MG63 (cell line): Measurements from ENCODE around the gene ZDHHC14. TPM values are rescaled to one million over a fixed set of nuclear protein-coding genes. Genes with fewer than 3 reads are reported as not detected.
"Not testable (repeated sequence)": the region's sequence is repeated elsewhere in the genome, so short reads cannot be mapped to it uniquely, and the experiment has no call there.

Experiments used
- DNase-seq: peaks from one replicate; pipeline ENCODE4 v3.0.0-alpha.2; 2020
- H3K27me3 ChIP-seq: fragments of 250-450 bp; sonication (Bioruptor Pico); 2 replicates; pipeline ENCODE4 v1.5.1; 2020; ENCODE audit warnings: mild to moderate bottlenecking, moderate library complexity
- H3K36me3 ChIP-seq: fragments of 250-450 bp; sonication (Bioruptor Pico); 2 replicates; pipeline ENCODE4 v1.5.1; 2020; ENCODE audit warnings: mild to moderate bottlenecking, moderate library complexity
- H3K4me3 ChIP-seq: fragments of 250-450 bp; sonication (Bioruptor Pico); 2 replicates; pipeline ENCODE4 v1.5.1; 2020; ENCODE audit warnings: mild to moderate bottlenecking, moderate library complexity
- H3K9me3 ChIP-seq: fragments of 250-450 bp; sonication (Bioruptor Pico); 2 replicates; pipeline ENCODE4 v1.5.1; 2020; ENCODE audit warnings: mild to moderate bottlenecking, moderate library complexity
- total RNA-seq: library from RNA; depleted of rRNA; stranded (reverse); fragments of >200 nt; shearing (Covaris generic); gene quantifications from 2 replicates; pipeline ENCODE4 v1.2.3, GENCODE V29; 2014; ENCODE audit warnings: low replicate concordance

Gene ZDHHC14
- total RNA-seq, 1 experiment from 2014 or later: 4.4 TPM

DNA sequence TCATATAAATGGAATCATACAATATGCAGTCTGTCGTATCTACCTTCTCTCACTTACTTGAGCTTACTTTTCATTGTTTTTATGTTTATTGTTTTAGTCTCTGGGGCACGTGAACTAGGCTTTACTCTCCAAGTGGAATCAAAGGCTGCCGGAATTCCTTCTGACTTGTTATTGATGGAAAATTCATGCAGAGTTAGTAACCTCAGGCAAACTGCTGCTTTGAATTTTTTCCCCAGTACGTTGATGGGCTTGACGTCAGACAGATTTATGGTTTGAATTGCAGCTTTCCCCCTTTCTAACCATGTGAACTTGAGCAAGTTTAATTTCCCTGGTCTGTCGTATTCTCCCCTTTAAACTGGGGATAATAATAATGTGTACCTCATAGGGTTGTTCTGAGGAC lies 68.6 kb downstream of the ZDHHC14 start:
- H3K4me3 ChIP-seq: no peak overlapping the region
- H3K9me3 ChIP-seq: no peaks in the 10 kb centered on the region
- DNase-seq: no peak
- no peaks in the 10 kb centered on the region for H3K36me3 ChIP-seq
- no peaks in the 10 kb centered on the region for H3K27me3 ChIP-seq

- H3K27me3 ChIP-seq: no peaks in the 10 kb centered on the region
- H3K36me3 ChIP-seq: no peaks in the 10 kb centered on the region
- H3K4me3 ChIP-seq: no peak overlapping the region
- no peaks in the 10 kb centered on the region for H3K9me3 ChIP-seq
- no peak for DNase-seq
These were observed 70.1 kb downstream of the ZDHHC14 start for GRCh38 chr6:157450931-157451742.

DNA sequence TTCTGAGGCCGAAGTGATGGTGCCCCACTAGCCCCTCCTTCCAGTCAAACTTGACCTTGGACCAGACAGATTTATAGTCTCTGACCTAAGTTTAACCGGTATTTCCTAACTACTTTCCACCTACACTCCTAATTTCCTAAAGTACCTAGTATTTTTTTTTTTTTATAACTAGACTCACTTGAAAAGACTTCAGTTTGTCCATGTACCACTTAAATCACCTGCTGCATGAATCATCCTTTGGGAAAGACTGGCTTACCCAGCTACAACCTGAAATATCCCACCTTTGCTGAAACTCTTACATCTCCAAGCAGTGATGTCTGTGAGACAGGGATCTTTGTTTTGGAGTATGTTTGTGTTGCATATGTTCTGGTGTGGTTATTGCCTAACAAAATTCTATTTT lies 71.1 kb downstream of the ZDHHC14 start:
- Histone ChIP-seq H3K27me3 (no peaks in the 10 kb centered on the region), H3K4me3 (no peak overlapping the region), H3K36me3 (no peaks in the 10 kb centered on the region), H3K9me3 (no peaks in the 10 kb centered on the region)
- DNase-seq: no peak

DNA sequence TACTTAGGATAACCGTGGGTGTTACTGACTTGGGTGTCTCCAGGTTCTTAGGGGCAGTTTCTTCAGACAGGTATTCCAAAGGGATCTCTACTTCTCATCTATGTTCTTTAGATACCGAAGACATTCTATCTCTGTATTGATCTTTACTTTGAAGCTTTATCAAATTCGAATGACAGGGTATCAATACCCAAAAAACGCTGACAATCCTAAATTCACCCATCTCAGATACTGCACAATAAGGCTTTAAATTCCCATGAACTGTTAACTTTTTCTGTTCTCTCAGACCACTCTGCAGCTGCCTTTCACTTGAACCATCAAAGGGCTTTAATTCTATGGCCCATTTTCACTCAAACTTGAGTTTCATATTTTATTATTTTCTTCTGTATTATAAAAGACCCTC lies 72.1 kb downstream of the ZDHHC14 start:
- no peaks in the 10 kb centered on the region for H3K27me3 ChIP-seq
- DNase-seq: no peak
- no peaks in the 10 kb centered on the region for H3K9me3 ChIP-seq
- no peak overlapping the region for H3K4me3 ChIP-seq
- H3K36me3 ChIP-seq: no peaks in the 10 kb centered on the region

DNA sequence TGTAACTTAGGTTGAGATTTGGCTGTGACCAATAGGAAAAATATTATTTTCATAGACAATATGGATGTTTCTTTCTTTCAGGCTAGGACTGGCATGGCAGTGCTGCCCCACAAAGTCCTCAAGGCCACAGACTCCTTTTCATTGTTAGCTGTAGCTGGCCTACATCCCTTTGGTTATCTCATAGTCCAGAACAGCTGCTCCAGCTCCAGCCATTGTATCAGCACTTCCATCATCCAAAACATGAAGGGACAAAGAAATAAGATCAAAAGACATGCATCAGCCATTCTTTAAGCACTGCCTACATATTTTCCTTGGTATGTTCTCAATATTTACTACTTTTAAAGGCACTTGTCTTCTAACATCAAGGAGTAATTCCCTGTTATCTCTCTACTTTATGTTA lies 73.0 kb downstream of the ZDHHC14 start:
- no peaks in the 10 kb centered on the region for H3K27me3 ChIP-seq
- no peak for DNase-seq
- no peaks in the 10 kb centered on the region for H3K9me3 ChIP-seq
- H3K4me3 ChIP-seq: no peak overlapping the region
- no peaks in the 10 kb centered on the region for H3K36me3 ChIP-seq

DNA sequence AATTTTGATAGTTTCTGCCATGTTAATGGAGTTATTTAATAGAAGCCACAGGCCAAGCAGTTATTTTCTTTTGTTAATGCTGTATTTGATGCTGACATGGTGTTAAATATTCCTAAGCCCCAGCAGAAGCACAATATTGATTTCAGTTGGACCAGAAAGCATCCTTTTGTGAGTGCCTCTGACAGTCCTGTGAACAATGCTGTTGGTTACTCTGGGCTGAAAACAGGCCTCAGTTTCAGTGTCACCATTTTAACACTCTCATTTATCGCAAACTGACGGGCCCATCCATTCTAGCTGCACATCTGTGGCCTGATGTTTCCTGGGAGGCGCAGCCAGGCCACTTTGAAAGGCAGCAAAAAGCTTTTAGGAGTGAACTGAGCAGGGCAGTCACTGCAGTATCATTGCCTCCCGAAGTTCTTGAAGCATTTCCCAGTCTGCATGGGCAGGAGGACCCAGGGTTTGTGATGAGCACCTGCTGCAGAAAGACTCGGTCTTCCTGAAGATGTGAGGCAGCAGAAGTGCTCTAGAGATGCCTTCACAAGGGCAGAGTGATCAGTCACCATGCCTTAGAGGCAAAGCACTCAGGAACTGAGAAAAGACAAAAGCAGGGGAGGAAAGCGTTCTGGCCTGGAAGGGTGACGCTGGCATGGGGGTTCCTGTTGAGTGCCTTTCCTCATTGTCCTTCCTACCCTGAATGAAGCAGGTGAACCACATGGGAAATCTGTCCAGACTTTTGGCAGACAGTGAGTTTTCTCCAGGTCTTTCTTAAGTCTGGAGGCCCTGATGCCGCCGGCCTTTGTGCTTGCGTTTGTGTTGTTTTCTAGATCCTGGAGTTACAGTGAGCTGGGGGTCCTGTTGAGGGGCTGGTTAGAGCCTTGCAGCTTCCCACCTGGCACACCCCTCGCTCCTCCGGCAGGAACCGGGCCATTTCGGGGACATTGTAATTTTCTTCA lies 74.0 kb downstream of the ZDHHC14 start:
- Histone ChIP-seq H3K36me3 (no peaks in the 10 kb centered on the region), H3K4me3 (no peak overlapping the region), H3K27me3 (no peaks in the 10 kb centered on the region), H3K9me3 (no peaks in the 10 kb centered on the region)
- no peak for DNase-seq

GRCh38 chr6:157455731-157456523 lies 74.9 kb downstream of the ZDHHC14 start:
- no peaks in the 10 kb centered on the region for H3K9me3 ChIP-seq
- no peaks in the 10 kb centered on the region for H3K36me3 ChIP-seq
- DNase-seq: no peak
- no peaks in the 10 kb centered on the region for H3K27me3 ChIP-seq
- H3K4me3 ChIP-seq: no peak overlapping the region

- DNase-seq: no peak
- Histone ChIP-seq H3K4me3 (no peak overlapping the region), H3K9me3 (no peaks in the 10 kb centered on the region), H3K27me3 (no peaks in the 10 kb centered on the region), H3K36me3 (no peaks in the 10 kb centered on the region)
These were observed 75.5 kb downstream of the ZDHHC14 start for GRCh38 chr6:157456524-157456829.

DNA sequence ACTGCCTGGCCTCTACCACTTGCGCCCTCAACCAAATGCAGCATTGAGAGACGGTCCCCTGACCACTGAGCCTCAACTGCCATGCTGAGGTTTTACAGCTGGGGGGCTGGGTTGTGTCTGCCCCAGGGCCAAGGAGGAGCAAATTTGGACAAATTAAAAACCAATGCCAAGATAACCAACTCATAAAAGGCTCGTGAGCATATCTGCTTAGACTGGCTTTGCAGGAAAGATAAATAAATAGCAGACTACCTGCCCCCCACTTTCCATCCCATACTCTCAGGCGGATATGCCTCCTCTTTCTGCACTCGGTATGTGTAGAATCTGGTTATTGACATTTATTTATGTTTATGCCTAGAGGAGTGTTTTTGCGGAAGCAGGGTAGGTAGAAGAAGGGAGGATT lies 76.8 kb downstream of the ZDHHC14 start:
- Histone ChIP-seq H3K36me3 (no peaks in the 10 kb centered on the region), H3K9me3 (no peaks in the 10 kb centered on the region), H3K4me3 (no peak overlapping the region), H3K27me3 (no peaks in the 10 kb centered on the region)
- DNase-seq: no peak

- no peak for DNase-seq
- no peaks in the 10 kb centered on the region for H3K36me3 ChIP-seq
These were observed 78.3 kb downstream of the ZDHHC14 start for GRCh38 chr6:157459327-157459726.

GRCh38 chr6:157460182-157460999 lies 79.4 kb downstream of the ZDHHC14 start:
- Histone ChIP-seq H3K9me3 (no peaks in the 10 kb centered on the region), H3K36me3 (no peaks in the 10 kb centered on the region), H3K27me3 (no peaks in the 10 kb centered on the region), H3K4me3 (no peak overlapping the region)
- no peak for DNase-seq

More at GRCh38 chr6:157459327-157459726, 78.3 kb downstream of the ZDHHC14 start:
- H3K27me3 ChIP-seq: no peaks in the 10 kb centered on the region
- no peaks in the 10 kb centered on the region for H3K9me3 ChIP-seq
- H3K4me3 ChIP-seq: no peak overlapping the region

- Histone ChIP-seq H3K36me3 (no peaks in the 10 kb centered on the region), H3K27me3 (no peaks in the 10 kb centered on the region), H3K9me3 (no peaks in the 10 kb centered on the region), H3K4me3 (no peak overlapping the region)
- DNase-seq: peak; percentile 41
These were observed 80.3 kb downstream of the ZDHHC14 start for GRCh38 chr6:157461000-157461915.

- no peak for DNase-seq
- Histone ChIP-seq H3K27me3 (no peaks in the 10 kb centered on the region), H3K36me3 (no peaks in the 10 kb centered on the region), H3K9me3 (no peaks in the 10 kb centered on the region), H3K4me3 (no peak overlapping the region)
These were observed 82.2 kb downstream of the ZDHHC14 start for GRCh38 chr6:157462956-157463742.

GRCh38 chr6:157463743-157464135 lies 82.7 kb downstream of the ZDHHC14 start:
- H3K36me3 ChIP-seq, H3K27me3 ChIP-seq, H3K4me3 ChIP-seq, H3K9me3 ChIP-seq, DNase-seq: not testable (repeated sequence)
